Nephron (organoid): ENCODE results near the gene LAPTM5.

Source experiments
- H3K27ac Mint-ChIP-seq, 3 experiments: 2 replicates each; pipeline ENCODE4 v1.8.0; 2020; ENCODE audit warnings: mixed read lengths in 3 of 3, mild to moderate bottlenecking in 2 of 3, moderate library complexity in 1 of 3
- H3K27me3 Mint-ChIP-seq: 2 replicates; pipeline ENCODE4 v1.8.0; 2021; ENCODE audit warnings: low read depth, mild to moderate bottlenecking, moderate library complexity, mixed read lengths
- H3K36me3 Mint-ChIP-seq: 2 replicates; pipeline ENCODE4 v1.8.0; 2020; ENCODE audit warnings: low read depth, mixed read lengths
- H3K4me1 Mint-ChIP-seq: 2 replicates; pipeline ENCODE4 v1.8.0; 2020; ENCODE audit warnings: mixed read lengths
- H3K4me3 Mint-ChIP-seq, 3 experiments: 2 replicates each; pipeline ENCODE4 v1.8.0; 2020; ENCODE audit warnings: mild to moderate bottlenecking in 3 of 3, mixed read lengths in 3 of 3, moderate library complexity in 2 of 3
- H3K9me3 Mint-ChIP-seq: 2 replicates; pipeline ENCODE4 v1.8.0; 2020; ENCODE audit warnings: mixed read lengths
- CTCF ChIP-seq, 3 experiments: fragments of 200-600 bp; sonication (generic); IDR thresholded peaks; one replicate each; pipeline ENCODE4 v1.5.0; 2021; ENCODE audit warnings: antibody characterized with exemption in 3 of 3; ENCODE audit not compliant: unreplicated experiment in 3 of 3

The LAPTM5 gene

DNA sequence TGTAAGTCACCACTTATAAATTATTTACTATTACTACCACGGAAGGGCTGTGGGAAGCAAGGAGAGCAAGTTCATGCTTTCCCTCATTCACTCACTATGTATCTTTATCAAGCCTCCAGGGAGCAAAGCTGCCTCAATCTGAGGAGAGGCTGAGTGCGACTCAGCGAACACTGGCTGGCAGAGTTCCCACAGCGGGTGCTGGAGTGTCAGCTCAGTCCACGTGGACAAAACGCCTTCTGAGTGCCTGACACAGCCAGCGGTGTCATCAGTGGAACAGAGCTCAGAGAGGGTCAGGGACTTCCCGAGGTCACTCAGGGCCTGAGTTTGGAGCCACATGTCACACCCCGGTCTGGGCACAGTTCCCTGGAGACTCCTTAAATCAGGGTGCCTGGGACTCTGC lies 51.0 kb downstream of the LAPTM5 start:
- Mint-ChIP-seq H3K9me3 (no peaks in the 10 kb centered on the region), H3K4me3 (no peak overlapping the region), H3K27ac (no peak overlapping the region), H3K36me3 (no peaks in the 10 kb centered on the region), H3K4me1 (peaks cover 7% of the 10 kb centered on the region), H3K27me3 (peaks cover 16% of the 10 kb centered on the region)
- no peak for TF ChIP-seq CTCF (IDR thresholded peaks at IDR 0.05; ENCODE audit: unreplicated experiment in 3 of 3)

DNA sequence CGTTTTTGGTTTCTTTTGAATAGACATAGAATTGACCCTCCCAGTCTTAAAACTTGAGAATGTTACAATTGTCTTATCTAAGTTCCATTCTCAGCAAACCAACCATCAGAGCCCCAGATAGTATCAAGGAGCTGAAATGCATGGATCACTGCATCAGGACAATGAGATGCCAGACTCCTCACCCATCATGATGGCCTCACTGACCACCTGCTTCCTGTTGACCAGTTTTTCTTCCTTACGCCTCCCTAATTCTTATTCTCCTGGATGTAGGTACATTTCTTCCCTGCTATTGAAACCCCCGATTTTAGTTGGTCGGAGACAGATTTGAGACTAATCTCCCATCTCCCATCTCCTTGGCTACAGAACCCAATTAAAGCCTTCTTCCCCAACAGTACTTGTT lies 51.9 kb downstream of the LAPTM5 start:
- H3K36me3 Mint-ChIP-seq, result no peaks in the 10 kb centered on the region
- no peak for TF ChIP-seq CTCF (IDR thresholded peaks at IDR 0.05; ENCODE audit: unreplicated experiment in 3 of 3)
- H3K27me3 Mint-ChIP-seq, result peaks cover 16% of the 10 kb centered on the region
- H3K9me3 Mint-ChIP-seq, result no peaks in the 10 kb centered on the region
- peak overlapping the region in 1 of 3 experiments; percentile 37 for H3K27ac Mint-ChIP-seq
- no peak overlapping the region for H3K4me3 Mint-ChIP-seq
- H3K4me1 Mint-ChIP-seq, result peaks cover 7% of the 10 kb centered on the region

DNA sequence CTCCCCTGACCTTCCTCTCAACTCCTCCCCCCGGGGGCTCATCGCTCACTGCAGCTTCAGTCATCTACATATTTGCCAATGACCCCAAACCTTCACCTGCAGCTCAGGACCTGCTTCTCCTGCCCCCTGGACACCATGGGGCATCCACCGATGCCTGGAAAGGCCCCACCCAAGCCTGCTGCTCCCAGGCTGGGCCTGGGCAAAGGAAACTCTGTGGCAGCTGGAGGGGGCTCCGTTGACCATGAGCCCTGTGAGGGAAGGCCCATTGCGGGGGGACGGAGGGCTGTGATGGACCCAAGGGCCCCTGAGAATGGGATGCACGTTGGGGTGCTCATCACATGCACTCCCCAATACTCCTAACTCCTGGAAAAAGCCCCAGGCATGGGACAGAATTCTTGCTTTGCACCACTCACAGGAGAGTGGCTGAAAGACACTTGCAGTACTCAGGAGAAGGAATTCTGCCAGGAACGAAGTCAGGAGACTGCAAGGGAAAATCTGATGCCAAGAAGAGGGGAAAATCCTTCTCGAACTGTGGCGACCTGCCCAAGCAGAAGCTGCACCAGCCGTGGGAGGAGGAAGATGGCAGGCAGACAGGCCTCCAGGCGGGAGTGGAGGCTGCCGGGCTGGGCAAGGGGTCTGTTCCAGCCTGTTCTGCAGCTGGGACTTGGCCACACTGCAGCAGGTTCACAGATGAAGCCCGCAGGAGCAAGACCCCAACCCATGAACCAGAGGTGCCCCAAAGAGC lies 52.6 kb downstream of the LAPTM5 start:
- H3K36me3 Mint-ChIP-seq, result no peaks in the 10 kb centered on the region
- H3K4me3 Mint-ChIP-seq, result no peak overlapping the region
- peaks cover 15% of the 10 kb centered on the region for H3K27me3 Mint-ChIP-seq
- no peaks in the 10 kb centered on the region for H3K9me3 Mint-ChIP-seq
- peaks cover 7% of the 10 kb centered on the region for H3K4me1 Mint-ChIP-seq
- TF ChIP-seq CTCF (IDR thresholded peaks at IDR 0.05; ENCODE audit: unreplicated experiment in 3 of 3), result no peak
- no peak overlapping the region for H3K27ac Mint-ChIP-seq

GRCh38 chr1:30704271-30704670 lies 53.3 kb downstream of the LAPTM5 start:
- H3K4me1 Mint-ChIP-seq, result peaks cover 7% of the 10 kb centered on the region
- H3K27me3 Mint-ChIP-seq, result peaks cover 9% of the 10 kb centered on the region
- no peaks in the 10 kb centered on the region for H3K36me3 Mint-ChIP-seq
- no peaks in the 10 kb centered on the region for H3K9me3 Mint-ChIP-seq
- no peak overlapping the region for H3K27ac Mint-ChIP-seq
- H3K4me3 Mint-ChIP-seq, result no peak overlapping the region
- TF ChIP-seq CTCF (IDR thresholded peaks at IDR 0.05; ENCODE audit: unreplicated experiment in 3 of 3), result no peak

- Mint-ChIP-seq H3K27me3 (peaks cover 7% of the 10 kb centered on the region), H3K9me3 (no peaks in the 10 kb centered on the region), H3K4me3 (no peak overlapping the region), H3K4me1 (peaks cover 5% of the 10 kb centered on the region), H3K36me3 (no peaks in the 10 kb centered on the region), H3K27ac (no peak overlapping the region)
- TF ChIP-seq CTCF (IDR thresholded peaks at IDR 0.05; ENCODE audit: unreplicated experiment in 3 of 3), result no peak
Measured at GRCh38 chr1:30702823-30703222, 54.8 kb downstream of the LAPTM5 start.

GRCh38 chr1:30701258-30701633 lies 56.3 kb downstream of the LAPTM5 start:
- Mint-ChIP-seq H3K4me3 (no peak overlapping the region), H3K9me3 (no peaks in the 10 kb centered on the region), H3K36me3 (no peaks in the 10 kb centered on the region), H3K4me1 (peaks cover 16% of the 10 kb centered on the region), H3K27ac (no peak overlapping the region), H3K27me3 (peaks cover 7% of the 10 kb centered on the region)
- no peak for TF ChIP-seq CTCF (IDR thresholded peaks at IDR 0.05; ENCODE audit: unreplicated experiment in 3 of 3)
